ENCODE data around the gene EEFSEC. TPM values are rescaled to one million over a fixed set of nuclear protein-coding genes. Genes with fewer than 3 reads are reported as not detected.

EEFSEC gene
- total RNA-seq, 2 experiments from 2014 or later = 21.7 to 23.1 TPM

- Mint-ChIP-seq H3K27me3 (ENCODE audit: low read depth) (no peaks in the 10 kb centered on the region), H3K4me1 (ENCODE audit: low read depth) (peaks cover 16% of the 10 kb centered on the region), H3K36me3 (ENCODE audit: low read depth) (peaks cover 2% of the 10 kb centered on the region), H3K4me3 (no peak overlapping the region), H3K9me3 (ENCODE audit: insufficient read depth) (no peaks in the 10 kb centered on the region), H3K27ac (no peak overlapping the region)
- DNase-seq (no peak), ATAC-seq (no peak)
- POLR2A ChIA-PET = no interaction called here
- CTCF ChIA-PET = interaction anchor here (0.9 to 1.9 kb wide), 3 partner anchors 12 to 147 kb away, joined by 3 to 10 read pairs (median 4); no protein-coding TSS in a partner anchor
Observed at GRCh38 chr3:128241741-128242140, 88.5 kb downstream of the EEFSEC start.

DNA sequence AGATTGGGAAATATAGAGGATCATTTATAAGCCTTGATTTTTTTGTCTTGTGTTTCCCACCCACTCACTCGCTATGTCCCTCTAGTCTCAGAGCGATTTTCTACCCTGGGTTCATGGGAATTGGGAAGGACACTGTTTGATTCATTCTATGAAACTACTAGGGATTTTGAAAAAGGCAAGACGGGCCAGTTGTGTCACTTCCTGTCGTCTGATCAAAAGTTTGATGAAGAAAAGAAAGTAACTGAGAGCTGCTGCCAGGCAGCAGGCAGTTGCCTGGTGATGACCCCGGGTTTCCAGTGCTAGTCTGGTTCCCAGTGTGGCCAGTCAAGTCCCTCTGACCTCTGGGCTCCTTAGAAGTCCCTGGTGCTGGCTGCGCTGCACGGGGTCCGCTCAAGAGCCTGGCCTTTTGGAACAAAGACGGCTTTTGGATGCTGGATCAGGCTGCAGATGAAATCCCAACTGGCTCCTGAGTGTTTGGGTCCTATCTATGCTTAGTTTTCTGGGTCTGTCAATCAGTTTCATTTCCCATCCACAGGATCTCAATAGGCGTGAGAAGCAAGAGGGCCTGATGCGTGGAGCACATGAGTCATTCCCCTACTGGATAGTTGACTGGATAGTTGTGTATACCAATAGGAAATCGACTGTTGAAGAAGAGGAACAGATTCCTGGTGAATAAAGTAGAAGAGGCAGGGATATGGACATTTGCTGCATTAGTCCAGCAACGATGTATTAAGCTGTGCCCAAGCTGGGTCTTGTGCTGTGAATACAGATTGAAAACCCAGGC lies 89.7 kb downstream of the EEFSEC start:
- DNase-seq = peak; percentile 45
- H3K27ac Mint-ChIP-seq = peak overlapping the region; percentile 85
- H3K36me3 Mint-ChIP-seq (ENCODE audit: low read depth) = peaks cover 9% of the 10 kb centered on the region
- peaks cover 16% of the 10 kb centered on the region for H3K4me1 Mint-ChIP-seq (ENCODE audit: low read depth)
- ChIA-PET POLR2A (interaction anchor here (0.6 kb wide), 1 partner anchor 72 kb away, joined by 3 read pairs; no protein-coding TSS in a partner anchor), CTCF (interaction anchor here (0.7 to 1.4 kb wide), 3 partner anchors 17 to 148 kb away, joined by 3 to 4 read pairs (median 3); no protein-coding TSS in a partner anchor)
- peak overlapping the region; percentile 31 for H3K4me3 Mint-ChIP-seq
- peak; percentile 60 for ATAC-seq
- H3K9me3 Mint-ChIP-seq (ENCODE audit: insufficient read depth) = no peaks in the 10 kb centered on the region
- H3K27me3 Mint-ChIP-seq (ENCODE audit: low read depth) = no peaks in the 10 kb centered on the region

DNA sequence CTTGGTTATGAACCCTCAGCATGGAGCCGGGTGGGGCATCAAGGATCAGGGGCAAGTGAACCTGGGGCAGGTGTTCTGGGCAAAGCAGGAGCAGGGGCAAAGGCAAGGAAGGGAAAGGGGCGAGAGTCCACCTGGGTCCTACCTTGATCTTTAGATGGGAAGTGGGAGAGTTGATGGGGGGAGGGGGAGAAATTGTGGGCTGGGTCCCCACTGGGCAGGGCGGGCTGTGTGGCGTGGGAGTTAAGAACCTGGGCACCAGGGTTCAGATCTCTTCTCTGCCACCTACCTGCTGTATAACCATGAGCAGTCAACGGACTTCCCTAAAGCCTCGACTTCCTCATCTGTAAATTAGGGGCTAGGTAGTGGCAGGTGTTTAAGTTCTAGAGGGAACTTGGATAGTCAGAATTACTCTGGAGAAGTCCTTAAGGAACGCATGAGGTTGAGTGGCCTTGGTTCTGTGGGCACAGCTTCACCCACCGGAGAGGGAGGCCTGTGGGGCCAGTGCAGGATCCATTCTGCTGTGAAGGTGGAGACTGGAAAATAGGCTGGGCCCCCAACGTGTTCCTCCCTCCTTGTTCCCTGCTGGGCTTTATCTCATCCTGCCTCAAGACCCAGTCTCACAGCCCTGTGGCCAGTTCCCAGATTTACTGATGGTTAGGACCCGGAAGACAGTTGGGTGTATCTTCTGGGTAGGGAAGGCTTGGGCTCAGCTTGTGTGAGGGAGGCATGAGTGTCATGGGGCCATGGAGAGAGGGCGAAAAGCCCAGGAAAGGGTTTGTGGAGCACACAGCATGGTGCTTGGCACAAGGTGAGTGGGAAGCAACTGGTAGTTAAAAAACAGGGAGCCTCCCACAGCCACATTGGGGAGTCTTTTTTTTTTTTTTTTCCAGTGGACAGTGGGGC lies 90.6 kb downstream of the EEFSEC start:
- no peak for DNase-seq
- Mint-ChIP-seq H3K36me3 (ENCODE audit: low read depth) (peaks cover 12% of the 10 kb centered on the region), H3K4me1 (ENCODE audit: low read depth) (peaks cover 16% of the 10 kb centered on the region), H3K9me3 (ENCODE audit: insufficient read depth) (no peaks in the 10 kb centered on the region), H3K27ac (peak overlapping the region; percentile 85), H3K27me3 (ENCODE audit: low read depth) (no peaks in the 10 kb centered on the region), H3K4me3 (no peak overlapping the region)
- no peak for ATAC-seq
- ChIA-PET POLR2A (no interaction called here), CTCF (no interaction called here)

DNA sequence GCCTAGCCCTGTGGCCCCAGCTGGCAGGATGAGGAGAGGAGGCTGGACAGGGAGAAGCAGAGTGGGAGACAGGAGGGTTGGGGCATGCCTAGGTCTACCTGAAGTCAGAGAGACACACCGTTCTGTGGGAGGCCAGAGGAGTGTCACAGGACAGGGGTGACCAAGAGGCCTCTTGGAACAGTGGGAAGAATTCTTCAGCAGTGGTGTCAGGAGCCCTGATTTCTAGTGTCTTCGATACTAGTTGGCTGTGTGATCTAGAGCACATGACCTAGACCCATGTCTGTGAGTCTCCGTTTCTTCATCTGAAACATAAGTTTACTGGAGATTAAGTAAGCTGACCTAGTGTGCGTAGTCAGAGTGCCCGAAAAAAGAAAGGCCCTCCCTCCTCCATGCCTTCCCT lies 92.2 kb downstream of the EEFSEC start:
- H3K4me3 Mint-ChIP-seq = no peak overlapping the region
- peaks cover 13% of the 10 kb centered on the region for H3K4me1 Mint-ChIP-seq (ENCODE audit: low read depth)
- H3K27ac Mint-ChIP-seq = no peak overlapping the region
- ChIA-PET POLR2A (no interaction called here), CTCF (interaction anchor here (1.1 kb wide), 1 partner anchor 77 kb away, joined by 3 read pairs; no protein-coding TSS in a partner anchor)
- peaks cover 24% of the 10 kb centered on the region for H3K36me3 Mint-ChIP-seq (ENCODE audit: low read depth)
- ATAC-seq = no peak
- no peak for DNase-seq
- H3K9me3 Mint-ChIP-seq (ENCODE audit: insufficient read depth) = no peaks in the 10 kb centered on the region
- H3K27me3 Mint-ChIP-seq (ENCODE audit: low read depth) = no peaks in the 10 kb centered on the region

DNA sequence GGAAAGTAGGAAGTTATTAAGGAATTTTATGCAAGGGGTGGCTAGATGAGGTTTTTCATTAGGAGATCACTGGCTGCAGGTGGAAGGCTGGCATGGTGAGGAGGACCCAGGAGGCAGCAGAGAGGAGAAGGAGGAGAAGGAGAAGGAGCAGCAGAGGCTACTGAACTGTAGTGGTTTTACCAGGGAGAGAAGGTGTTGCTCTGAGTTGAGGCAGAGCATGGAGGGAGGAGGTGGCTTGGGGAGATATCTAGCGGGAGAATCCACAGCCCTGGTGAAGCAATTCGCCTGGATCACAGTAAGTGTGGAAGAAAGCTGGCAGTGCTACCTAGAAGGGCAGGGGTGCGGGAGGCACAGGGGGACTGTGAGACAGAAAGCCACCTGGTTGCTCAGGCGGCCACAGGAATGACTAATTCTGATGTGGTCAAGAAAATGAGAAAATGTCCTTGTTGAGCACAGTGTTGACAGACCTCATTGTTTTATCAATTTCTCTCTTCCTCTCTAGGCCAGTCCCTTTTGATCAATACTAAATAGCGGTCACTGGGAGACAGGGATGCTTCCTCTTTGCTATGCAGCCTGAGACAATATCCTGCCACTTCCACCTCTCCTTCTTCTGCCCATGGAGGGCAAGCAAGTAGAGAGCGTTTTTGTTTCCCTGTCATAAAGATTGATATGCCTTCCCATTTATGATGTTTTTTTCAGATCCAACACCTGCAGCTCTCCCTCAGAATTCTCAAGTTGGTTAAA lies 94.6 kb downstream of the EEFSEC start:
- H3K27ac Mint-ChIP-seq = no peak overlapping the region
- ATAC-seq = no peak
- no peaks in the 10 kb centered on the region for H3K27me3 Mint-ChIP-seq (ENCODE audit: low read depth)
- peaks cover 30% of the 10 kb centered on the region for H3K36me3 Mint-ChIP-seq (ENCODE audit: low read depth)
- no peaks in the 10 kb centered on the region for H3K9me3 Mint-ChIP-seq (ENCODE audit: insufficient read depth)
- no peak overlapping the region for H3K4me3 Mint-ChIP-seq
- CTCF ChIA-PET = no interaction called here
- H3K4me1 Mint-ChIP-seq (ENCODE audit: low read depth) = peaks cover 9% of the 10 kb centered on the region
- POLR2A ChIA-PET = no interaction called here
- DNase-seq = no peak

- ChIA-PET CTCF (interaction anchor here (0.7 kb wide), 1 partner anchor 26 kb away, joined by 3 read pairs; no protein-coding TSS in a partner anchor), POLR2A (no interaction called here)
- ATAC-seq = no peak
- no peak for DNase-seq
- Mint-ChIP-seq H3K36me3 (ENCODE audit: low read depth) (peaks cover 27% of the 10 kb centered on the region), H3K4me3 (no peak overlapping the region), H3K4me1 (ENCODE audit: low read depth) (no peaks in the 10 kb centered on the region), H3K27ac (no peak overlapping the region), H3K27me3 (ENCODE audit: low read depth) (no peaks in the 10 kb centered on the region), H3K9me3 (ENCODE audit: insufficient read depth) (no peaks in the 10 kb centered on the region)
Observed at GRCh38 chr3:128252083-128252482, 98.8 kb downstream of the EEFSEC start.

GRCh38 chr3:128253150-128253549 lies 99.9 kb downstream of the EEFSEC start:
- H3K36me3 Mint-ChIP-seq (ENCODE audit: low read depth) = peaks cover 20% of the 10 kb centered on the region
- ChIA-PET CTCF (interaction anchor here (0.9 to 1.0 kb wide), 2 partner anchors 11 to 158 kb away, joined by 3 read pairs; no protein-coding TSS in a partner anchor), POLR2A (interaction anchor here (0.7 kb wide), 1 partner anchor 30 kb away, joined by 4 read pairs; no protein-coding TSS in a partner anchor)
- ATAC-seq (no peak), DNase-seq (no peak)
- no peaks in the 10 kb centered on the region for H3K4me1 Mint-ChIP-seq (ENCODE audit: low read depth)
- no peak overlapping the region for H3K27ac Mint-ChIP-seq
- no peaks in the 10 kb centered on the region for H3K27me3 Mint-ChIP-seq (ENCODE audit: low read depth)
- H3K9me3 Mint-ChIP-seq (ENCODE audit: insufficient read depth) = no peaks in the 10 kb centered on the region
- H3K4me3 Mint-ChIP-seq = no peak overlapping the region

DNA sequence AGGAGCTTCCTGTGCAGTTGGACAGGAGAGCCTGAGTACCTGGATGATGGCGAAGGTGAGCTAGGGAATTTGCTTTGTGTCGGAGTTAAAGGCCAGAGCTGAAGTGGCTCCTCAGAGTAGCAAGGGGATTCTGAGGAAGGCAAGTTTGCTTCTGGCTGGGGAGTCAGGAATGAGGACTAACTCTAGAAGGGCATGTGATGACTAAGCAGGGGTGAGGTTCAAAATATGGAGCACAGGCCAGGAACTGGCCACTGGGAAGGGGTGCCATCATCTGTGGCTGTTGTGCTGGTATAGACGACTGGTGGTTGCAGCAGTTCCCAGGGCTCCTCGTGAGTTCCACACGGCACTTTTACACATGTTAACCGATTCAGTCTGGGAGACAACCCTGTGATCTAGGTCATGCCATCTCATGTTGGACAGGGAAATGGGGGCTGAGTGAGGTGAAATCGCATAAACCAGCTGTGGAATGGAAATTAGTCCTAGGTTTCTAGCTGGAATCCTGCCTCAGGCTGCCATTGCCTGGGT lies 100.8 kb downstream of the EEFSEC start:
- Mint-ChIP-seq H3K4me1 (ENCODE audit: low read depth) (no peaks in the 10 kb centered on the region), H3K27me3 (ENCODE audit: low read depth) (no peaks in the 10 kb centered on the region), H3K36me3 (ENCODE audit: low read depth) (peaks cover 17% of the 10 kb centered on the region), H3K4me3 (no peak overlapping the region), H3K27ac (no peak overlapping the region), H3K9me3 (ENCODE audit: insufficient read depth) (no peaks in the 10 kb centered on the region)
- DNase-seq (no peak), ATAC-seq (no peak)
- POLR2A ChIA-PET = interaction anchor here (1.2 kb wide), 1 partner anchor 130 kb away, joined by 4 read pairs; the partner anchor contains the start of gene RUVBL1
- CTCF ChIA-PET = interaction anchor here (1.0 kb wide), 1 partner anchor 12 kb away, joined by 3 read pairs; no protein-coding TSS in a partner anchor

- Mint-ChIP-seq H3K4me1 (ENCODE audit: low read depth) (no peaks in the 10 kb centered on the region), H3K36me3 (ENCODE audit: low read depth) (peaks cover 16% of the 10 kb centered on the region), H3K27ac (no peak overlapping the region), H3K4me3 (no peak overlapping the region), H3K27me3 (ENCODE audit: low read depth) (no peaks in the 10 kb centered on the region), H3K9me3 (ENCODE audit: insufficient read depth) (peaks cover 5% of the 10 kb centered on the region)
- no peak for ATAC-seq
- POLR2A ChIA-PET = interaction anchor here (1.2 kb wide), 1 partner anchor 131 kb away, joined by 4 read pairs; the partner anchor contains the start of gene RUVBL1
- CTCF ChIA-PET = no interaction called here
- DNase-seq = no peak
Observed at GRCh38 chr3:128254967-128255366, 101.7 kb downstream of the EEFSEC start.

DNA sequence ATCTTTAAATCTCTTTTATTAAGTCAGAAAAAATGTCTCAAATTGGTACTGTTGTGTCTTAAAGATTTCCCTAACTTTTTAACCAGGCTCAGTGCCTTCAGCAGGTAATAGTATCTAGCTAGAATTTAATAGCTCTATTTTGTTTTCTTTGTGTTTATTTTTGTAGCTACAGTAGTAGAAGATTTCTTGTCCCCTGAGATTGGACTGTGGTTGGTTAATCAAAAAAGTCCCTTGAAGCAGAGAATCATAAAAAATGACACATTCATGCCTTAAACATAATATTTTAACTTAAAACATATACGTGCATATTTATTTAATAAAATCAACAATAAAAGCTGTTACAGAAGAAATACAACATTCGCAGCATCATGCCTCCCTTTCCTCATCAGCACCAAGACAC lies 102.8 kb downstream of the EEFSEC start:
- no peak overlapping the region for H3K27ac Mint-ChIP-seq

DNA sequence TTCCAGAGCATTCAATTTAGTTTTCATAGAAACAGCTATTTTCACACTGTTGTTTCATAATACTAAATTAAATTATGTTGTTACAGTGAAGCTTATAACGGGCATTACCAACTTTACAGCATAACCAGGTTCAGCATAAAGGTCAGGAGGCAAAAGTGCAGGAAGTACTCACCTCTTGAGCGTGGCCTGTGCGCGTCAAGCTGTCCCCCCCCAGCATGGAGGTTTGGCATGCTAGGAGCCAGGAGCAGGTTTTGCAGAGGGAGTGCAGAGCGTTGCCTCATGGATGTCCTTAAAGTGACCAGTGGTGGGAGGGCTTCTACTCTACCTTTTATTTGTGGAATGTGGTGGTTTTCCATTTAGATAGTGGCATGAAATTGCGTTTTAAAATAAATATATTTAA lies 104.4 kb downstream of the EEFSEC start:
- Mint-ChIP-seq H3K27me3 (ENCODE audit: low read depth) (no peaks in the 10 kb centered on the region), H3K27ac (no peak overlapping the region), H3K4me3 (no peak overlapping the region), H3K4me1 (ENCODE audit: low read depth) (no peaks in the 10 kb centered on the region), H3K36me3 (ENCODE audit: low read depth) (peaks cover 17% of the 10 kb centered on the region), H3K9me3 (ENCODE audit: insufficient read depth) (peaks cover 14% of the 10 kb centered on the region)
- no peak for DNase-seq
- POLR2A ChIA-PET = no interaction called here
- CTCF ChIA-PET = no interaction called here
- ATAC-seq = no peak

More for the DNA sequence above, 102.8 kb downstream of the EEFSEC start:
- DNase-seq (no peak), ATAC-seq (no peak)
- no peak overlapping the region for H3K4me3 Mint-ChIP-seq
- peaks cover 15% of the 10 kb centered on the region for H3K36me3 Mint-ChIP-seq (ENCODE audit: low read depth)
- POLR2A ChIA-PET = no interaction called here
- CTCF ChIA-PET = interaction anchor here (0.9 to 1.3 kb wide), 2 partner anchors 16 to 66 kb away, joined by 3 read pairs; no protein-coding TSS in a partner anchor
- H3K27me3 Mint-ChIP-seq (ENCODE audit: low read depth) = no peaks in the 10 kb centered on the region
- peaks cover 14% of the 10 kb centered on the region for H3K9me3 Mint-ChIP-seq (ENCODE audit: insufficient read depth)
- H3K4me1 Mint-ChIP-seq (ENCODE audit: low read depth) = no peaks in the 10 kb centered on the region
